ENCODE results near the gene STPG1. TPM values are rescaled to one million over a fixed set of nuclear protein-coding genes. Genes with fewer than 3 reads are reported as not detected.
A peak's percentile ranks its signal among the peaks of the same experiment; 100 is the strongest.

The STPG1 gene
- polyA plus RNA-seq, 2 of the 4 experiments (the other 2 are of a cell fraction) = 4.4 to 9.7 TPM

DNA sequence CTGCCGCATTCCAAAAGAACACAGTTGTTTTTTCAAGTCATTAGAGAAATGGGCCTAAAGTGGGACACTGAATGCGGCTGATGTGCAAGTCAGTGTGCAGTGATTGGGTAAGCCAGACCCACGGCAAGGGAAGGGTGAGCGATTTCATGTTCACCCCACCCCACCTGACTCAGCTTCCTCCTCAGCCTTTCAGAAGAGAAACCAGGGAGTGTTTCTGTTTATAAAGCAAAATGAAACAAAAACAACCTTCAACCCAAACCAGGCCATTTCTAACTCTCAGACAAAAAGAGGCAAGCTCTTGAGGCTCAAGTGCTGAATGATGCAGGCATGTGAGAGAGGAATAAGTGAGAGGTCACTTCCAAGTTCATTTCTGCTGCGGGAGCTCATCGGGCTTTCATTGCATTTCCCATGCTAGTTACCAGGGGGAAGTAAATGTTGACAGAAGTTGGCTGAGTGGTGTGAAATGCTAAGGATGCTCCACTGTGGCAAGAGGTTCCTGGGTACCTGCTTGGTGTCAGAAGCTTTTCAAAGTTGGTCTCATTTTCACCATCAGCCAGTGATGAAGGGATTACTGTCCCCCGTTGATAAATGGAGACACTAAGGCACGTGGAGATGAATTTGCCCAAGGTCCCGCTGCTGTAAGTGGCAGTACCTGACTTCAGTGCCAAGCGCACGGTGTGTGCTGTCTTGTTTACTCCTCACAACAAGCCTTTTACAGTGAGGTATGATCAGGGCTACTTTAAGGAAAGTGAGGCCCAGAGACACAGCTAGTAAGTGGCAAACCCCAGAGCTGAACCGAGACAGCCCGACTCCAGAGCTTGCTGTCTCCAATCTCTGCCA lies 29.1 kb downstream of the STPG1 start:
- POLR2A ChIA-PET = no interaction called here
- Histone ChIP-seq H3K9me3 (no peaks in the 10 kb centered on the region), H3K4me1 (peaks cover 27% of the 10 kb centered on the region), H3K4me3 (no peak overlapping the region), H3K27ac (peak overlapping the region; percentile 25 to 52; a peak in 2 of 6 replicates), H3K4me2 (no peak overlapping the region)
- DNase-seq (ENCODE audit: low read depth in 1 of 2, low spot score in 1 of 2) = no peak
- FAIRE-seq = no peak
- CTCF ChIA-PET = interaction anchor here (0.8 to 23.6 kb wide), 7 partner anchors 8 to 313 kb away, joined by 3 to 748 read pairs (median 6); no protein-coding TSS in a partner anchor
- TF ChIP-seq POLR2A (IDR thresholded peaks at IDR 0.05; ENCODE audit: low read length) = no peak
- no peak for TF ChIP-seq BHLHE40 (IDR thresholded peaks at IDR 0.05; ENCODE audit: low read depth, low read length)
- TF ChIP-seq, protein P1, sequence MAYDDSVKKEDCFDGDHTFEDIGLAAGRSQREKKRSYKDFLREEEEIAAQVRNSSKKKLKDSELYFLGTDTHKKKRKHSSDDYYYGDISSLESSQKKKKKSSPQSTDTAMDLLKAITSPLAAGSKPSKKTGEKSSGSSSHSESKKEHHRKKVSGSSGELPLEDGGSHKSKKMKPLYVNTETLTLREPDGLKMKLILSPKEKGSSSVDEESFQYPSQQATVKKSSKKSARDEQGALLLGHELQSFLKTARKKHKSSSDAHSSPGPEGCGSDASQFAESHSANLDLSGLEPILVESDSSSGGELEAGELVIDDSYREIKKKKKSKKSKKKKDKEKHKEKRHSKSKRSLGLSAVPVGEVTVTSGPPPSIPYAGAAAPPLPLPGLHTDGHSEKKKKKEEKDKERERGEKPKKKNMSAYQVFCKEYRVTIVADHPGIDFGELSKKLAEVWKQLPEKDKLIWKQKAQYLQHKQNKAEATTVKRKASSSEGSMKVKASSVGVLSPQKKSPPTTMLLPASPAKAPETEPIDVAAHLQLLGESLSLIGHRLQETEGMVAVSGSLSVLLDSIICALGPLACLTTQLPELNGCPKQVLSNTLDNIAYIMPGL (CRISPR knock-in tag; IDR thresholded peaks at IDR 0.05; ENCODE audit: borderline replicate concordance) = no peak
- TF ChIP-seq HES2 (IDR thresholded peaks at IDR 0.05) = no peak
- TF ChIP-seq, protein P2, sequence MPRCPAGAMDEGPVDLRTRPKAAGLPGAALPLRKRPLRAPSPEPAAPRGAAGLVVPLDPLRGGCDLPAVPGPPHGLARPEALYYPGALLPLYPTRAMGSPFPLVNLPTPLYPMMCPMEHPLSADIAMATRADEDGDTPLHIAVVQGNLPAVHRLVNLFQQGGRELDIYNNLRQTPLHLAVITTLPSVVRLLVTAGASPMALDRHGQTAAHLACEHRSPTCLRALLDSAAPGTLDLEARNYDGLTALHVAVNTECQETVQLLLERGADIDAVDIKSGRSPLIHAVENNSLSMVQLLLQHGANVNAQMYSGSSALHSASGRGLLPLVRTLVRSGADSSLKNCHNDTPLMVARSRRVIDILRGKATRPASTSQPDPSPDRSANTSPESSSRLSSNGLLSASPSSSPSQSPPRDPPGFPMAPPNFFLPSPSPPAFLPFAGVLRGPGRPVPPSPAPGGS (IDR thresholded peaks at IDR 0.05) = no peak
- TF ChIP-seq NPAS2 (CRISPR knock-in tag; IDR thresholded peaks at IDR 0.05; ENCODE audit: borderline replicate concordance) = no peak
- TF ChIP-seq FOSB (CRISPR knock-in tag; IDR thresholded peaks at IDR 0.05) = no peak
- TF ChIP-seq, protein P3, sequence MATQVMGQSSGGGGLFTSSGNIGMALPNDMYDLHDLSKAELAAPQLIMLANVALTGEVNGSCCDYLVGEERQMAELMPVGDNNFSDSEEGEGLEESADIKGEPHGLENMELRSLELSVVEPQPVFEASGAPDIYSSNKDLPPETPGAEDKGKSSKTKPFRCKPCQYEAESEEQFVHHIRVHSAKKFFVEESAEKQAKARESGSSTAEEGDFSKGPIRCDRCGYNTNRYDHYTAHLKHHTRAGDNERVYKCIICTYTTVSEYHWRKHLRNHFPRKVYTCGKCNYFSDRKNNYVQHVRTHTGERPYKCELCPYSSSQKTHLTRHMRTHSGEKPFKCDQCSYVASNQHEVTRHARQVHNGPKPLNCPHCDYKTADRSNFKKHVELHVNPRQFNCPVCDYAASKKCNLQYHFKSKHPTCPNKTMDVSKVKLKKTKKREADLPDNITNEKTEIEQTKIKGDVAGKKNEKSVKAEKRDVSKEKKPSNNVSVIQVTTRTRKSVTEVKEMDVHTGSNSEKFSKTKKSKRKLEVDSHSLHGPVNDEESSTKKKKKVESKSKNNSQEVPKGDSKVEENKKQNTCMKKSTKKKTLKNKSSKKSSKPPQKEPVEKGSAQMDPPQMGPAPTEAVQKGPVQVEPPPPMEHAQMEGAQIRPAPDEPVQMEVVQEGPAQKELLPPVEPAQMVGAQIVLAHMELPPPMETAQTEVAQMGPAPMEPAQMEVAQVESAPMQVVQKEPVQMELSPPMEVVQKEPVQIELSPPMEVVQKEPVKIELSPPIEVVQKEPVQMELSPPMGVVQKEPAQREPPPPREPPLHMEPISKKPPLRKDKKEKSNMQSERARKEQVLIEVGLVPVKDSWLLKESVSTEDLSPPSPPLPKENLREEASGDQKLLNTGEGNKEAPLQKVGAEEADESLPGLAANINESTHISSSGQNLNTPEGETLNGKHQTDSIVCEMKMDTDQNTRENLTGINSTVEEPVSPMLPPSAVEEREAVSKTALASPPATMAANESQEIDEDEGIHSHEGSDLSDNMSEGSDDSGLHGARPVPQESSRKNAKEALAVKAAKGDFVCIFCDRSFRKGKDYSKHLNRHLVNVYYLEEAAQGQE (IDR thresholded peaks at IDR 0.05) = no peak
- no peak for TF ChIP-seq PBX3 (IDR thresholded peaks at IDR 0.05)
- no peak for TF ChIP-seq ATOH8 (CRISPR knock-in tag; IDR thresholded peaks at IDR 0.05; ENCODE audit: low read depth)
- no peak for TF ChIP-seq EHMT2 (IDR thresholded peaks at IDR 0.05; ENCODE audit: low read depth)
- ATAC-seq = no peak
- WGBS (ENCODE audit: missing lambda C conversion rate) = 89% methylated on average over 12 of the region's 13 CpGs

DNA sequence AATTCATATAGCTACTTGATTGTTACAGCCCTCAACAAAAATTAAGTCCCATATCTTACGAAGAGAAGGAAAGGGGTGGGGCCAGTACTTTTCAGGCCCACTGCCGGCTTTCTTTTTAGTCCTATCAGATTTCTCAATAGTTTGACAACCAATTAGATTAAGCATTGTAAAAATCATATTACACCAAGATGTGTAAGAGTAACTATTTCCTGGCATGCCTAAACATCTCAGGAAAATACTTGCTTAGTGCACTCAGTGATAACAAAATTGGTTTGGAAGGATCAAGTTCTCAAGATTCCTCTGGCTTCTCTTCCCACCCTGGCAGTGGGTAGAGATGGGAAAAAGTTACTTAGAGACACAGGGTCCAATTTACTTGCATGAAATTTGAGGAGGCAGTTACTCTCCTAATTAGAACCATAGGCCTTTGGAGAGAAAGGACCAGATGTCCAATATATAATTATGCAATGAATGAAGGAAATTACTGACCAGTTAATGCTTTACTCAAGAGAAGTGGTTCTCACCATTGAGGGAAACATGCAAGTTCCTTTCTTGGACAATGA lies 30.1 kb downstream of the STPG1 start:
- POLR2A ChIA-PET = no interaction called here
- H3K9me3 ChIP-seq = no peaks in the 10 kb centered on the region
- 91% methylated on average over 2 of the region's 2 CpGs for WGBS (ENCODE audit: missing lambda C conversion rate)
- no peak overlapping the region for H3K4me3 ChIP-seq
- H3K4me2 ChIP-seq = no peak overlapping the region
- CTCF ChIA-PET = interaction anchor here (0.7 to 23.6 kb wide), 5 partner anchors 9 to 188 kb away, joined by 3 to 748 read pairs (median 6); no protein-coding TSS in a partner anchor
- TF ChIP-seq BHLHE40 (IDR thresholded peaks at IDR 0.05; ENCODE audit: low read depth, low read length) = no peak
- no peak for TF ChIP-seq MAX (IDR thresholded peaks at IDR 0.05)
- TF ChIP-seq FOXS1 (CRISPR knock-in tag; IDR thresholded peaks at IDR 0.05) = no peak
- no peak for TF ChIP-seq CEBPB (IDR thresholded peaks at IDR 0.05)
- TF ChIP-seq RFX5 (IDR thresholded peaks at IDR 0.05) = no peak
- TF ChIP-seq ZSCAN20 (CRISPR knock-in tag; IDR thresholded peaks at IDR 0.05) = no peak
- TF ChIP-seq MAFK (IDR thresholded peaks at IDR 0.05; ENCODE audit: partially characterized antibody) = no peak
- TF ChIP-seq ESRRA (IDR thresholded peaks at IDR 0.05; ENCODE audit: borderline replicate concordance, low read length) = no peak
- no peak for TF ChIP-seq FOSB (CRISPR knock-in tag; IDR thresholded peaks at IDR 0.05)
- TF ChIP-seq MAZ (IDR thresholded peaks at IDR 0.05; ENCODE audit: borderline replicate concordance, low read depth, low read length) = no peak
- TF ChIP-seq, protein P4, sequence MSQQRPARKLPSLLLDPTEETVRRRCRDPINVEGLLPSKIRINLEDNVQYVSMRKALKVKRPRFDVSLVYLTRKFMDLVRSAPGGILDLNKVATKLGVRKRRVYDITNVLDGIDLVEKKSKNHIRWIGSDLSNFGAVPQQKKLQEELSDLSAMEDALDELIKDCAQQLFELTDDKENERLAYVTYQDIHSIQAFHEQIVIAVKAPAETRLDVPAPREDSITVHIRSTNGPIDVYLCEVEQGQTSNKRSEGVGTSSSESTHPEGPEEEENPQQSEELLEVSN (IDR thresholded peaks at IDR 0.05; ENCODE audit: borderline replicate concordance, low read depth) = no peak
- TF ChIP-seq EHMT2 (IDR thresholded peaks at IDR 0.05; ENCODE audit: low read depth) = no peak
- no peak for TF ChIP-seq RARB (CRISPR knock-in tag; IDR thresholded peaks at IDR 0.05)
- TF ChIP-seq ZC3H11A (IDR thresholded peaks at IDR 0.05) = no peak
- no peak for TF ChIP-seq GATA3 (IDR thresholded peaks at IDR 0.05; ENCODE audit: borderline replicate concordance)
- peaks cover 21% of the 10 kb centered on the region for H3K4me1 ChIP-seq
- no peak for ATAC-seq
- H3K27ac ChIP-seq = no peak overlapping the region
- no peak for FAIRE-seq
- DNase-seq (ENCODE audit: low read depth in 1 of 2, low spot score in 1 of 2) = no peak

Data from A549 (cell line).